A549 treated with dexamethasone at 1 μM for 4 hours (cell line): ENCODE measurements around the gene ITGB6. TPM values are rescaled to one million over a fixed set of nuclear protein-coding genes. Genes with fewer than 3 reads are reported as not detected.

Experiments
- total RNA-seq: library from RNA; stranded (reverse); fragments of 200-300 nt; extraction: Qiagen RNA extraction; gene quantifications from 5 replicates; pipeline ENCODE4 v1.2.3, GENCODE V29; 2022

ITGB6 gene, protein sequence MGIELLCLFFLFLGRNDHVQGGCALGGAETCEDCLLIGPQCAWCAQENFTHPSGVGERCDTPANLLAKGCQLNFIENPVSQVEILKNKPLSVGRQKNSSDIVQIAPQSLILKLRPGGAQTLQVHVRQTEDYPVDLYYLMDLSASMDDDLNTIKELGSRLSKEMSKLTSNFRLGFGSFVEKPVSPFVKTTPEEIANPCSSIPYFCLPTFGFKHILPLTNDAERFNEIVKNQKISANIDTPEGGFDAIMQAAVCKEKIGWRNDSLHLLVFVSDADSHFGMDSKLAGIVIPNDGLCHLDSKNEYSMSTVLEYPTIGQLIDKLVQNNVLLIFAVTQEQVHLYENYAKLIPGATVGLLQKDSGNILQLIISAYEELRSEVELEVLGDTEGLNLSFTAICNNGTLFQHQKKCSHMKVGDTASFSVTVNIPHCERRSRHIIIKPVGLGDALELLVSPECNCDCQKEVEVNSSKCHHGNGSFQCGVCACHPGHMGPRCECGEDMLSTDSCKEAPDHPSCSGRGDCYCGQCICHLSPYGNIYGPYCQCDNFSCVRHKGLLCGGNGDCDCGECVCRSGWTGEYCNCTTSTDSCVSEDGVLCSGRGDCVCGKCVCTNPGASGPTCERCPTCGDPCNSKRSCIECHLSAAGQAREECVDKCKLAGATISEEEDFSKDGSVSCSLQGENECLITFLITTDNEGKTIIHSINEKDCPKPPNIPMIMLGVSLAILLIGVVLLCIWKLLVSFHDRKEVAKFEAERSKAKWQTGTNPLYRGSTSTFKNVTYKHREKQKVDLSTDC
- 0.35 to 1.2 TPM (median 0.60 TPM) in 5 replicates for total RNA-seq

DNA sequence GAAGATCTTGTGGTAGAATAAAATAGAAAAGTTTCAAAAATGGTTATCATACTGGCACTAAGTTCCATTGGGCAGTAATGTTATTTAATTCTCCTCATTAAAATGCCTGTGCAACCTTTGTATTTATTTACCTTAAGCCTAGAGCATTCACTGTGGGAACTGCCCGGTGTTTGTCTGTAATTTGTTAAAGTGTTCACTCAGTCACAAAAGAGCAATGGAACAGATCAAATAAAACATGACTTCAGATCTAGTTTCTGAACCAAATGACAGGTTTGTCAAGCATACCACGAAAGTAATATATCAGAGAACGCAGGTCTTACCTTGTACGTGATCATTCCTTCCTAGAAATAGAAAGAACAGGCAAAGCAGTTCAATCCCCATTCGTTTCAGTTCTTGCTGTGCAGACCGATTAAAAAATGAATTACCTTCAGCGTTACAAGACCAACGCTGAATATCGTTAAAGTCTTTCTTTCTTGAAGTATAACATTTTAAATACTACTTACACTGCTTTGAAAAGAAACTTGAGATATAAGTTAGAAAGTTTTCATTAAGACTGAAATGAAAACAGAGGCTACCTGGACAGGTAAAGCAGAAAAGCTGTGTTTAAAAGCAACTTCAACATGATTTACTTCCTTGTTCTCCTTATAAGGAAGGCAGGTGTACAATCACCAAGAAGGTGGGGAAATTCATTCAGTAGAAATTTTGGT, at the start of gene ITGB6:
Gene ITGB6, minus strand, starts transcription at position 590 of the 707 bp plus-strand sequence. Its CDS starts 209 bp downstream, at position 381.

DNA sequence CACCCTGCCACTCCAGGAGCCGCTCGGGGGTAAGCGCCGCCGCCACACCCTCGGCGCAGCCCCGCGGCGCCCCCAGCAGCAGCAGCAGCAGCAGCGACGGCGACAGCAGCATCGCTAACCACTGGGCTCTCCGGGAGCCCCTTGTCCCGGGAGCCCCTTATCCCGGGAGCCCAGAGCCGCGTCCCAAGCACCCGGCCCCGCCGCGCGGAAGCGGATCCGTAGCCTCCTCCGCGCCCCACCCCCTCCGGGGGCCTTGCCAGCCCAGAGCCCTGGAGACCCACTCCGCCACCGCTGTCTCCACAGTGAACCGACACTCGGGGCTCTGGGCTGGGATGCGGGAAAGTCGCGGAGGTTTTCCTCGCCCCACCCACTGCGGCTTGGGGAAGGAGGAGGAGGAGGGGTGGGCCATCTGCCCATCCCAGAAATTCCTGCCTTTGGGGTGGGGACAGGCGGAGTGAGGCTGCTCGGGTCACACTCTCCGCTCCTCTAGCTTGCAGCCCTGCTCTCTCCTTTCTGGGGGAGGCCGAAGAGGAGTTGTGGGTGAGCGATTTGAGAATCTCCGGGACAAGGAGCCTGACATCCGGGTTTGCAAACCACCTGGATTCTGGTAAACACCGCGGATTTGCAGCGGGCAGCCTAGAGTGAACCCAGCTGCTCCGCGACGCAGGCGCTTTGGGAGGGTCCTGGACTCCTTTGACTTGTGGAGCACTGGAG, 137.6 kb downstream of the ITGB6 start, which contains the start of gene PLA2R1:
Gene PLA2R1, minus strand, starts transcription at position 324 of the 714 bp plus-strand sequence. Its CDS starts 212 bp downstream, at position 112.

Other genes starting within 250 kb of the ITGB6 start
- gene PLA2R1, start 137.7 kb downstream of the ITGB6 start, total RNA-seq, result 1.7 to 2.7 TPM (median 2.2 TPM) in 5 replicates